Esophagus muscularis mucosa (tissue), 4 donors: ENCODE measurements around the gene LIAS.
"Not testable (repeated sequence)": the region's sequence is repeated elsewhere in the genome, so short reads cannot be mapped to it uniquely, and the experiment has no call there.

Source experiments
- CTCF ChIP-seq, 3 experiments: fragments of 200-600 bp in 2 of 3; fragments of 450-650 bp in 1 of 3; sonication (generic) in 2 of 3; IDR thresholded peaks; one replicate each; pipeline ENCODE4 v1.5.1; 2017 to 2019; ENCODE audit warnings: antibody characterized with exemption in 3 of 3, mild to moderate bottlenecking in 2 of 3, moderate library complexity in 1 of 3
- EP300 ChIP-seq: sonication (generic); formaldehyde crosslinking; IDR thresholded peaks from one replicate; pipeline ENCODE4 v1.6.1; 2017; ENCODE audit warnings: antibody characterized with exemption
- POLR2A ChIP-seq: fragments of 450-650 bp; IDR thresholded peaks from one replicate; pipeline ENCODE4 v1.6.1; 2017; ENCODE audit warnings: antibody characterized with exemption, moderate library complexity, mild to moderate bottlenecking, low read depth
- POLR2AphosphoS5 ChIP-seq, 2 donors: sonication (generic); formaldehyde crosslinking; IDR thresholded peaks; one replicate each; pipeline ENCODE4 v1.6.1; 2017; ENCODE audit warnings: antibody characterized with exemption in 2 of 2

- not testable (repeated sequence) for TF ChIP-seq EP300; CTCF (IDR thresholded peaks at IDR 0.05); POLR2AphosphoS5 (IDR thresholded peaks at IDR 0.05); POLR2A
Measured at GRCh38 chr4:39458161-39458504, 723 bp upstream of the LIAS start.
